ENCODE results near the gene CMTM5. TPM values are rescaled to one million over a fixed set of nuclear protein-coding genes. Genes with fewer than 3 reads are reported as not detected.
A peak's percentile ranks its signal among the peaks of the same experiment; 100 is the strongest.

The CMTM5 gene
- total RNA-seq, 1 donor from 2014 or later: not detected

- no peak for DNase-seq (ENCODE audit: low spot score)
- no peak for TF ChIP-seq CTCF (IDR thresholded peaks at IDR 0.05)
Observed at GRCh38 chr14:23359167-23359626, 17.6 kb upstream of the CMTM5 start.

GRCh38 chr14:23359722-23360447, 17.0 kb upstream of the CMTM5 start:
- H3K4me3 Mint-ChIP-seq (ENCODE audit: unreplicated experiment): no peak overlapping the region
- no peaks in the 10 kb centered on the region for H3K9me3 Mint-ChIP-seq (ENCODE audit: low read depth)
- H3K36me3 Mint-ChIP-seq (ENCODE audit: low read depth): peaks cover 16% of the 10 kb centered on the region
- no peaks in the 10 kb centered on the region for H3K27me3 Mint-ChIP-seq (ENCODE audit: low read depth)
- H3K4me1 Mint-ChIP-seq (ENCODE audit: low read depth): peaks cover 21% of the 10 kb centered on the region
- no peak for DNase-seq (ENCODE audit: low spot score)
- no peak overlapping the region for H3K27ac Mint-ChIP-seq (ENCODE audit: unreplicated experiment)
- TF ChIP-seq CTCF (IDR thresholded peaks at IDR 0.05): no peak

More at GRCh38 chr14:23359167-23359626, 17.6 kb upstream of the CMTM5 start:
- no peaks in the 10 kb centered on the region for H3K27me3 Mint-ChIP-seq (ENCODE audit: low read depth)
- peaks cover 17% of the 10 kb centered on the region for H3K4me1 Mint-ChIP-seq (ENCODE audit: low read depth)
- H3K27ac Mint-ChIP-seq (ENCODE audit: unreplicated experiment): no peak overlapping the region
- peaks cover 16% of the 10 kb centered on the region for H3K36me3 Mint-ChIP-seq (ENCODE audit: low read depth)
- H3K4me3 Mint-ChIP-seq (ENCODE audit: unreplicated experiment): no peak overlapping the region
- H3K9me3 Mint-ChIP-seq (ENCODE audit: low read depth): no peaks in the 10 kb centered on the region

DNA sequence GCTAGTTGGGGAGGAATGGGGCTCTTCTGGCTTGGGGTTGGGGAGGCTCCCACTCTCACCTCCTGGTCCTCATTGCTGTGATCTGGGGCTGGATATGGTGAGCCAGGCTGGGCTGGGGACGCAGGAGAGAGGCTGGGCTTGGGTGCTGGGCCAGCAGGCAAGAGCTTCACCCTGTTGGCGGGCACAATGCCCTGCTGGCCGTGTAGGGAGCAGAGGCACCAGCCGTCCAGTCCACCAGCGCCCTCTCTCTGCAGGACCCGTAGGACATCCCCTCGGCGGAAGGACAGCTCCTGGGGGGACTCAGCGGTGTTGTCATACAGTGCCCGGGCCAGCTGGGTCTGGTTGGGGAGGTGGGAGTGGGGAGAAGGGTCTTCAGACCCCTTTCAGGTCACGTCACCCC, 16.4 kb upstream of the CMTM5 start:
- H3K36me3 Mint-ChIP-seq (ENCODE audit: low read depth): peaks cover 16% of the 10 kb centered on the region
- H3K27me3 Mint-ChIP-seq (ENCODE audit: low read depth): no peaks in the 10 kb centered on the region
- no peaks in the 10 kb centered on the region for H3K9me3 Mint-ChIP-seq (ENCODE audit: low read depth)
- no peak overlapping the region for H3K27ac Mint-ChIP-seq (ENCODE audit: unreplicated experiment)
- peak; percentile 31 for TF ChIP-seq CTCF (IDR thresholded peaks at IDR 0.05)
- H3K4me3 Mint-ChIP-seq (ENCODE audit: unreplicated experiment): no peak overlapping the region
- no peak for DNase-seq (ENCODE audit: low spot score)
- peaks cover 21% of the 10 kb centered on the region for H3K4me1 Mint-ChIP-seq (ENCODE audit: low read depth)

DNA sequence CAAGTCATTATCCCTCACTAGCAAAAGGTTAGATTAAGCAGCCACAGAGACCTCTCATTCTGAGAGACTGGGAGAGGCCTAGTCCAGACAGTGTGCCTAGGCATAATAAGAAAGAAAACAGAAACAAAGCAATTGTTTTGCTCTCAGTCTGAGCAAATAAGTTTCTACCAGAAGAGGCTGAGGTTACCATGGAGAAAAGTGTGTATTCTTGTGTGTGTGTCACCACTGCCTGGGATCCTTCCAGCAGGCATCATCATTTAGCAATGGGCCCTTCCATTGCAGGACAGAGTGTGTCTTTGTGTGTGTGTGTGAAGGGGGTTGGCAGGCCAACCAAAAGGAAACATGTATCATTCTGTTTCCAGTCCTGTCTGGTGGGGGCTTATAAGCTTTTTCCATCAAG, 15.5 kb upstream of the CMTM5 start:
- no peak overlapping the region for H3K4me3 Mint-ChIP-seq (ENCODE audit: unreplicated experiment)
- no peaks in the 10 kb centered on the region for H3K9me3 Mint-ChIP-seq (ENCODE audit: low read depth)
- DNase-seq (ENCODE audit: low spot score): no peak
- H3K27me3 Mint-ChIP-seq (ENCODE audit: low read depth): no peaks in the 10 kb centered on the region
- TF ChIP-seq CTCF (IDR thresholded peaks at IDR 0.05): no peak
- peak overlapping the region; percentile 68 for H3K27ac Mint-ChIP-seq (ENCODE audit: unreplicated experiment)
- H3K4me1 Mint-ChIP-seq (ENCODE audit: low read depth): peaks cover 21% of the 10 kb centered on the region
- H3K36me3 Mint-ChIP-seq (ENCODE audit: low read depth): peaks cover 13% of the 10 kb centered on the region

- Mint-ChIP-seq H3K27me3 (ENCODE audit: low read depth) (no peaks in the 10 kb centered on the region), H3K36me3 (ENCODE audit: low read depth) (peaks cover 11% of the 10 kb centered on the region), H3K4me1 (ENCODE audit: low read depth) (peaks cover 25% of the 10 kb centered on the region), H3K27ac (ENCODE audit: unreplicated experiment) (peak overlapping the region; percentile 64), H3K9me3 (ENCODE audit: low read depth) (no peaks in the 10 kb centered on the region), H3K4me3 (ENCODE audit: unreplicated experiment) (no peak overlapping the region)
- no peak for DNase-seq (ENCODE audit: low spot score)
- TF ChIP-seq CTCF (IDR thresholded peaks at IDR 0.05): no peak
Observed at GRCh38 chr14:23361763-23362162, 15.1 kb upstream of the CMTM5 start.
